GM23338 (cell line): ENCODE results near the gene RAD23B. TPM values are rescaled to one million over a fixed set of nuclear protein-coding genes. Genes with fewer than 3 reads are reported as not detected.
A peak's percentile ranks its signal among the peaks of the same experiment; 100 is the strongest.

Experiments
- ATAC-seq: fragments of 200-7000 bp; cut with Tn5 transposase; 3 replicates; pipeline ENCODE4 v1.9.1; 2020
- DNase-seq: peaks from one replicate; pipeline ENCODE4 v3.0.0-alpha.2; 2015; ENCODE audit warnings: low spot score
- H2AFZ ChIP-seq: fragments of 200-600 bp; sonication (generic); 2 replicates; pipeline ENCODE4 v1.8.0; 2016; ENCODE audit warnings: antibody characterized with exemption, mild to moderate bottlenecking, moderate library complexity
- H3F3A ChIP-seq: fragments of 200-600 bp; sonication (generic); replicated peaks from 2 replicates; pipeline ENCODE4 v1.8.0; 2017; ENCODE audit warnings: antibody characterized with exemption, mixed run types, low read depth
- H3K27ac ChIP-seq: fragments of 200-600 bp; sonication (generic); 2 replicates; pipeline ENCODE4 v1.6.1; 2016; ENCODE audit warnings: low read depth
- H3K27me3 ChIP-seq: fragments of 200-600 bp; sonication (generic); 2 replicates; pipeline ENCODE4 v1.8.0; 2016; ENCODE audit warnings: mild to moderate bottlenecking, mixed run types, moderate library complexity; ENCODE audit not compliant: insufficient read depth
- H3K36me3 ChIP-seq: fragments of 200-600 bp; sonication (generic); 2 replicates; pipeline ENCODE4 v1.8.0; 2016; ENCODE audit warnings: mild to moderate bottlenecking; ENCODE audit not compliant: insufficient read depth
- H3K4me1 ChIP-seq: fragments of 200-600 bp; sonication (generic); 2 replicates; pipeline ENCODE4 v1.8.0; 2016; ENCODE audit warnings: mild to moderate bottlenecking, moderate library complexity; ENCODE audit not compliant: insufficient read depth
- H3K4me2 ChIP-seq: fragments of 200-600 bp; sonication (generic); 2 replicates; pipeline ENCODE4 v1.7.1; 2017; ENCODE audit warnings: mixed run types
- H3K4me3 ChIP-seq: fragments of 200-600 bp; sonication (generic); 2 replicates; pipeline ENCODE4 v1.6.1; 2016; ENCODE audit warnings: mixed run types
- H3K79me2 ChIP-seq: fragments of 200-600 bp; sonication (generic); replicated peaks from 2 replicates; pipeline ENCODE4 v1.8.0; 2017; ENCODE audit warnings: mild to moderate bottlenecking; ENCODE audit not compliant: insufficient read depth
- H3K9me2 ChIP-seq: fragments of 200-600 bp; sonication (generic); 2 replicates; pipeline ENCODE4 v1.8.0; 2017; ENCODE audit not compliant: insufficient read depth
- H4K20me1 ChIP-seq: fragments of 200-600 bp; sonication (generic); replicated peaks from 2 replicates; pipeline ENCODE4 v1.8.0; 2017; ENCODE audit warnings: mild to moderate bottlenecking; ENCODE audit not compliant: insufficient read depth
- H3K27ac Mint-ChIP-seq: 2 replicates; pipeline ENCODE4 v1.8.0; 2020; ENCODE audit warnings: inconsistent platforms, mild to moderate bottlenecking, moderate library complexity, mixed read lengths
- H3K27me3 Mint-ChIP-seq: 3 replicates; pipeline ENCODE4 v1.8.0; 2022; ENCODE audit warnings: low read depth, mild to moderate bottlenecking, moderate library complexity, mixed read lengths, inconsistent platforms; ENCODE audit not compliant: insufficient read depth, poor library complexity
- H3K36me3 Mint-ChIP-seq: 3 replicates; pipeline ENCODE4 v1.8.0; 2021; ENCODE audit warnings: low read depth, mild to moderate bottlenecking, inconsistent platforms, moderate library complexity, mixed read lengths
- H3K4me1 Mint-ChIP-seq: 3 replicates; pipeline ENCODE4 v1.8.0; 2020; ENCODE audit warnings: mild to moderate bottlenecking, inconsistent platforms, mixed read lengths
- H3K4me3 Mint-ChIP-seq: 3 replicates; pipeline ENCODE4 v1.8.0; 2021; ENCODE audit warnings: moderate library complexity, mild to moderate bottlenecking, inconsistent platforms, mixed read lengths
- H3K9me3 Mint-ChIP-seq: 3 replicates; pipeline ENCODE4 v1.8.0; 2020; ENCODE audit warnings: moderate library complexity, mild to moderate bottlenecking, inconsistent platforms, mixed read lengths
- CREB1 ChIP-seq: fragments of 250-450 bp; sonication (Bioruptor Pico); IDR thresholded peaks from 2 replicates; pipeline ENCODE4 v1.5.0; 2020; ENCODE audit warnings: low read depth, mild to moderate bottlenecking, moderate library complexity
- EZH2 ChIP-seq: fragments of 200-600 bp; sonication (generic); IDR thresholded peaks from one replicate; pipeline ENCODE4 v1.8.0; 2017; ENCODE audit warnings: antibody characterized with exemption, mild to moderate bottlenecking, low read depth; ENCODE audit not compliant: unreplicated experiment
- EZH2phosphoT487 ChIP-seq: fragments of 200-600 bp; sonication (generic); IDR thresholded peaks from one replicate; pipeline ENCODE4 v1.8.1; 2018; ENCODE audit warnings: antibody characterized with exemption; ENCODE audit not compliant: unreplicated experiment
- JUNB ChIP-seq: IDR thresholded peaks from one replicate; pipeline ENCODE4 v1.6.1; 2016; ENCODE audit warnings: antibody characterized with exemption; ENCODE audit not compliant: unreplicated experiment
- NANOG ChIP-seq: IDR thresholded peaks from 2 replicates; pipeline ENCODE4 v1.6.1; 2016; ENCODE audit warnings: antibody characterized with exemption, borderline replicate concordance
- STAT1 ChIP-seq: IDR thresholded peaks from one replicate; pipeline ENCODE4 v1.6.1; 2016; ENCODE audit warnings: antibody characterized with exemption; ENCODE audit not compliant: unreplicated experiment
- ZNF114 ChIP-seq: fragments of 250-450 bp; sonication (Bioruptor Pico); IDR thresholded peaks from 2 replicates; pipeline ENCODE4 v1.5.0; 2020; ENCODE audit warnings: mild to moderate bottlenecking, moderate library complexity
- ZNF331 ChIP-seq: fragments of 250-450 bp; sonication (Bioruptor Pico); IDR thresholded peaks from 2 replicates; pipeline ENCODE4 v1.5.0; 2020; ENCODE audit warnings: low read depth, mild to moderate bottlenecking, moderate library complexity
- polyA plus RNA-seq: library from polyadenylated mRNA; unstranded; fragments of >200 nt; fragmentation: Nextera tagmentation; extraction: Ambion mirVana; gene quantifications from 2 replicates; pipeline ENCODE4 v1.2.1, GENCODE V29; 2016
- total RNA-seq: library from RNA; depleted of rRNA; stranded (reverse); fragments of >200 nt; shearing (Covaris generic); gene quantifications from 2 replicates; pipeline ENCODE4 v1.2.3, GENCODE V29; 2014
- TF ChIP-seq, protein P1 (sequence below): fragments of 250-450 bp; sonication (Bioruptor Pico); IDR thresholded peaks from 2 replicates; pipeline ENCODE4 v1.5.0; 2020; ENCODE audit warnings: mild to moderate bottlenecking, moderate library complexity
- TF ChIP-seq, protein P2 (sequence below), 2 experiments: fragments of 200-600 bp in 1 of 2; sonication (generic) in 1 of 2; conservative IDR thresholded peaks; 2 replicates each; pipeline versions ENCODE4 v1.5.1 to v1.6.1; 2016 to 2017; ENCODE audit warnings: antibody characterized with exemption in 2 of 2, low read depth in 2 of 2, mild to moderate bottlenecking in 2 of 2, moderate library complexity in 1 of 2
- TF ChIP-seq, protein P3 (sequence below): IDR thresholded peaks from 2 replicates; pipeline ENCODE4 v1.6.1; 2016; ENCODE audit warnings: antibody characterized with exemption
- TF ChIP-seq, protein P4 (sequence below): IDR thresholded peaks from one replicate; pipeline ENCODE4 v1.6.1; 2018; ENCODE audit warnings: antibody characterized with exemption; ENCODE audit not compliant: unreplicated experiment

RAD23B gene
- total and polyA plus RNA-seq, 2 experiments from 2014 or later = 31.1 to 137 TPM

DNA sequence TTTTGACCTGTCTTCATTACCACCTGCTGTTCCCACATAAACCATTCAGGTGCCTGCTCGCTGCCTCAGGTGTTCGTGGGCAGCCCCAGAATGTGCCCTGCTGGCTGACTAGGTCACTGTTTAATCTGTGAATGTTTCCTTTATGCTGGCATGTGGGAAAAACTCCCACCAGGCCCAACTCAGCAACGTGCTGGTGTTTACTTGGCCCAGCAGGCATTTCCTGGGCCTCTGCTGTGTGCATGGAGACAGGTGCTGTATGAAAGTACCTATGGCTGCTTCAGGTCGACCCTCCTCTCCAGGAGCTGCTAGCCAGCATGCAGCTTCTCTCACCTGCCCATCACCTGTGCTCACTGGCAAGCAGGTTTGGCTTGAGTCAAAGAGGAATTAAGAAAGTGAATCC, 65.8 kb downstream of the RAD23B start:
- Histone ChIP-seq H3K9me2 (peaks cover 7% of the 10 kb centered on the region), H3K4me1 (no peaks in the 10 kb centered on the region), H3K36me3 (no peaks in the 10 kb centered on the region), H4K20me1 (no peaks in the 10 kb centered on the region), H3K4me3 (no peak overlapping the region), H2AFZ (no peak overlapping the region), H3K4me2 (no peak overlapping the region), H3K27me3 (no peaks in the 10 kb centered on the region), H3K27ac (no peak overlapping the region), H3K79me2 (no peaks in the 10 kb centered on the region), H3F3A (no peaks in the 10 kb centered on the region)
- ATAC-seq = peak; percentile 51; the same call in 2 of the 3 replicates
- Mint-ChIP-seq H3K27me3 (peaks cover 2% of the 10 kb centered on the region), H3K9me3 (no peaks in the 10 kb centered on the region; the same call in 2 of the 3 replicates), H3K27ac (no peak overlapping the region), H3K4me1 (peaks cover 19% of the 10 kb centered on the region), H3K4me3 (no peak overlapping the region), H3K36me3 (no peaks in the 10 kb centered on the region)
- TF ChIP-seq, protein P1, sequence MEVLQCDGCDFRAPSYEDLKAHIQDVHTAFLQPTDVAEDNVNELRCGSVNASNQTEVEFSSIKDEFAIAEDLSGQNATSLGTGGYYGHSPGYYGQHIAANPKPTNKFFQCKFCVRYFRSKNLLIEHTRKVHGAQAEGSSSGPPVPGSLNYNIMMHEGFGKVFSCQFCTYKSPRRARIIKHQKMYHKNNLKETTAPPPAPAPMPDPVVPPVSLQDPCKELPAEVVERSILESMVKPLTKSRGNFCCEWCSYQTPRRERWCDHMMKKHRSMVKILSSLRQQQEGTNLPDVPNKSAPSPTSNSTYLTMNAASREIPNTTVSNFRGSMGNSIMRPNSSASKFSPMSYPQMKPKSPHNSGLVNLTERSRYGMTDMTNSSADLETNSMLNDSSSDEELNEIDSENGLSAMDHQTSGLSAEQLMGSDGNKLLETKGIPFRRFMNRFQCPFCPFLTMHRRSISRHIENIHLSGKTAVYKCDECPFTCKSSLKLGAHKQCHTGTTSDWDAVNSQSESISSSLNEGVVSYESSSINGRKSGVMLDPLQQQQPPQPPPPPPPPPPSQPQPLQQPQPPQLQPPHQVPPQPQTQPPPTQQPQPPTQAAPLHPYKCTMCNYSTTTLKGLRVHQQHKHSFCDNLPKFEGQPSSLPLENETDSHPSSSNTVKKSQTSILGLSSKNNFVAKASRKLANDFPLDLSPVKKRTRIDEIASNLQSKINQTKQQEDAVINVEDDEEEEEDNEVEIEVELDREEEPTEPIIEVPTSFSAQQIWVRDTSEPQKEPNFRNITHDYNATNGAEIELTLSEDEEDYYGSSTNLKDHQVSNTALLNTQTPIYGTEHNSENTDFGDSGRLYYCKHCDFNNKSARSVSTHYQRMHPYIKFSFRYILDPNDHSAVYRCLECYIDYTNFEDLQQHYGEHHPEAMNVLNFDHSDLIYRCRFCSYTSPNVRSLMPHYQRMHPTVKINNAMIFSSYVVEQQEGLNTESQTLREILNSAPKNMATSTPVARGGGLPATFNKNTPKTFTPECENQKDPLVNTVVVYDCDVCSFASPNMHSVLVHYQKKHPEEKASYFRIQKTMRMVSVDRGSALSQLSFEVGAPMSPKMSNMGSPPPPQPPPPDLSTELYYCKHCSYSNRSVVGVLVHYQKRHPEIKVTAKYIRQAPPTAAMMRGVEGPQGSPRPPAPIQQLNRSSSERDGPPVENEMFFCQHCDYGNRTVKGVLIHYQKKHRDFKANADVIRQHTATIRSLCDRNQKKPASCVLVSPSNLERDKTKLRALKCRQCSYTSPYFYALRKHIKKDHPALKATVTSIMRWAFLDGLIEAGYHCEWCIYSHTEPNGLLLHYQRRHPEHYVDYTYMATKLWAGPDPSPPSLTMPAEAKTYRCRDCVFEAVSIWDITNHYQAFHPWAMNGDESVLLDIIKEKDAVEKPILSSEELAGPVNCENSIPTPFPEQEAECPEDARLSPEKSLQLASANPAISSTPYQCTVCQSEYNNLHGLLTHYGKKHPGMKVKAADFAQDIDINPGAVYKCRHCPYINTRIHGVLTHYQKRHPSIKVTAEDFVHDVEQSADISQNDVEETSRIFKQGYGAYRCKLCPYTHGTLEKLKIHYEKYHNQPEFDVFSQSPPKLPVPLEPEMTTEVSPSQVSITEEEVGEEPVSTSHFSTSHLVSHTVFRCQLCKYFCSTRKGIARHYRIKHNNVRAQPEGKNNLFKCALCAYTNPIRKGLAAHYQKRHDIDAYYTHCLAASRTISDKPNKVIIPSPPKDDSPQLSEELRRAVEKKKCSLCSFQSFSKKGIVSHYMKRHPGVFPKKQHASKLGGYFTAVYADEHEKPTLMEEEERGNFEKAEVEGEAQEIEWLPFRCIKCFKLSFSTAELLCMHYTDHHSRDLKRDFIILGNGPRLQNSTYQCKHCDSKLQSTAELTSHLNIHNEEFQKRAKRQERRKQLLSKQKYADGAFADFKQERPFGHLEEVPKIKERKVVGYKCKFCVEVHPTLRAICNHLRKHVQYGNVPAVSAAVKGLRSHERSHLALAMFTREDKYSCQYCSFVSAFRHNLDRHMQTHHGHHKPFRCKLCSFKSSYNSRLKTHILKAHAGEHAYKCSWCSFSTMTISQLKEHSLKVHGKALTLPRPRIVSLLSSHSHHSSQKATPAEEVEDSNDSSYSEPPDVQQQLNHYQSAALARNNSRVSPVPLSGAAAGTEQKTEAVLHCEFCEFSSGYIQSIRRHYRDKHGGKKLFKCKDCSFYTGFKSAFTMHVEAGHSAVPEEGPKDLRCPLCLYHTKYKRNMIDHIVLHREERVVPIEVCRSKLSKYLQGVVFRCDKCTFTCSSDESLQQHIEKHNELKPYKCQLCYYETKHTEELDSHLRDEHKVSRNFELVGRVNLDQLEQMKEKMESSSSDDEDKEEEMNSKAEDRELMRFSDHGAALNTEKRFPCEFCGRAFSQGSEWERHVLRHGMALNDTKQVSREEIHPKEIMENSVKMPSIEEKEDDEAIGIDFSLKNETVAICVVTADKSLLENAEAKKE = no peak
- TF ChIP-seq JUNB (no peak), STAT1 (no peak), EZH2phosphoT487 (no peak), NANOG (no peak), ZNF331 (CRISPR knock-in tag) (no peak), CREB1 (CRISPR knock-in tag) (no peak), EZH2 (no peak), ZNF114 (no peak)
- TF ChIP-seq, protein P2, sequence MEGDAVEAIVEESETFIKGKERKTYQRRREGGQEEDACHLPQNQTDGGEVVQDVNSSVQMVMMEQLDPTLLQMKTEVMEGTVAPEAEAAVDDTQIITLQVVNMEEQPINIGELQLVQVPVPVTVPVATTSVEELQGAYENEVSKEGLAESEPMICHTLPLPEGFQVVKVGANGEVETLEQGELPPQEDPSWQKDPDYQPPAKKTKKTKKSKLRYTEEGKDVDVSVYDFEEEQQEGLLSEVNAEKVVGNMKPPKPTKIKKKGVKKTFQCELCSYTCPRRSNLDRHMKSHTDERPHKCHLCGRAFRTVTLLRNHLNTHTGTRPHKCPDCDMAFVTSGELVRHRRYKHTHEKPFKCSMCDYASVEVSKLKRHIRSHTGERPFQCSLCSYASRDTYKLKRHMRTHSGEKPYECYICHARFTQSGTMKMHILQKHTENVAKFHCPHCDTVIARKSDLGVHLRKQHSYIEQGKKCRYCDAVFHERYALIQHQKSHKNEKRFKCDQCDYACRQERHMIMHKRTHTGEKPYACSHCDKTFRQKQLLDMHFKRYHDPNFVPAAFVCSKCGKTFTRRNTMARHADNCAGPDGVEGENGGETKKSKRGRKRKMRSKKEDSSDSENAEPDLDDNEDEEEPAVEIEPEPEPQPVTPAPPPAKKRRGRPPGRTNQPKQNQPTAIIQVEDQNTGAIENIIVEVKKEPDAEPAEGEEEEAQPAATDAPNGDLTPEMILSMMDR (conservative IDR thresholded peaks at IDR 0.05; ENCODE audit: low read depth in 2 of 2) = no peak
- TF ChIP-seq, protein P3, sequence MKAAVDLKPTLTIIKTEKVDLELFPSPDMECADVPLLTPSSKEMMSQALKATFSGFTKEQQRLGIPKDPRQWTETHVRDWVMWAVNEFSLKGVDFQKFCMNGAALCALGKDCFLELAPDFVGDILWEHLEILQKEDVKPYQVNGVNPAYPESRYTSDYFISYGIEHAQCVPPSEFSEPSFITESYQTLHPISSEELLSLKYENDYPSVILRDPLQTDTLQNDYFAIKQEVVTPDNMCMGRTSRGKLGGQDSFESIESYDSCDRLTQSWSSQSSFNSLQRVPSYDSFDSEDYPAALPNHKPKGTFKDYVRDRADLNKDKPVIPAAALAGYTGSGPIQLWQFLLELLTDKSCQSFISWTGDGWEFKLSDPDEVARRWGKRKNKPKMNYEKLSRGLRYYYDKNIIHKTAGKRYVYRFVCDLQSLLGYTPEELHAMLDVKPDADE = no peak
- TF ChIP-seq, protein P4, sequence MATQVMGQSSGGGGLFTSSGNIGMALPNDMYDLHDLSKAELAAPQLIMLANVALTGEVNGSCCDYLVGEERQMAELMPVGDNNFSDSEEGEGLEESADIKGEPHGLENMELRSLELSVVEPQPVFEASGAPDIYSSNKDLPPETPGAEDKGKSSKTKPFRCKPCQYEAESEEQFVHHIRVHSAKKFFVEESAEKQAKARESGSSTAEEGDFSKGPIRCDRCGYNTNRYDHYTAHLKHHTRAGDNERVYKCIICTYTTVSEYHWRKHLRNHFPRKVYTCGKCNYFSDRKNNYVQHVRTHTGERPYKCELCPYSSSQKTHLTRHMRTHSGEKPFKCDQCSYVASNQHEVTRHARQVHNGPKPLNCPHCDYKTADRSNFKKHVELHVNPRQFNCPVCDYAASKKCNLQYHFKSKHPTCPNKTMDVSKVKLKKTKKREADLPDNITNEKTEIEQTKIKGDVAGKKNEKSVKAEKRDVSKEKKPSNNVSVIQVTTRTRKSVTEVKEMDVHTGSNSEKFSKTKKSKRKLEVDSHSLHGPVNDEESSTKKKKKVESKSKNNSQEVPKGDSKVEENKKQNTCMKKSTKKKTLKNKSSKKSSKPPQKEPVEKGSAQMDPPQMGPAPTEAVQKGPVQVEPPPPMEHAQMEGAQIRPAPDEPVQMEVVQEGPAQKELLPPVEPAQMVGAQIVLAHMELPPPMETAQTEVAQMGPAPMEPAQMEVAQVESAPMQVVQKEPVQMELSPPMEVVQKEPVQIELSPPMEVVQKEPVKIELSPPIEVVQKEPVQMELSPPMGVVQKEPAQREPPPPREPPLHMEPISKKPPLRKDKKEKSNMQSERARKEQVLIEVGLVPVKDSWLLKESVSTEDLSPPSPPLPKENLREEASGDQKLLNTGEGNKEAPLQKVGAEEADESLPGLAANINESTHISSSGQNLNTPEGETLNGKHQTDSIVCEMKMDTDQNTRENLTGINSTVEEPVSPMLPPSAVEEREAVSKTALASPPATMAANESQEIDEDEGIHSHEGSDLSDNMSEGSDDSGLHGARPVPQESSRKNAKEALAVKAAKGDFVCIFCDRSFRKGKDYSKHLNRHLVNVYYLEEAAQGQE = no peak
- no peak for DNase-seq
